Measurements from ENCODE around the gene UQCC5.

Gene UQCC5

DNA sequence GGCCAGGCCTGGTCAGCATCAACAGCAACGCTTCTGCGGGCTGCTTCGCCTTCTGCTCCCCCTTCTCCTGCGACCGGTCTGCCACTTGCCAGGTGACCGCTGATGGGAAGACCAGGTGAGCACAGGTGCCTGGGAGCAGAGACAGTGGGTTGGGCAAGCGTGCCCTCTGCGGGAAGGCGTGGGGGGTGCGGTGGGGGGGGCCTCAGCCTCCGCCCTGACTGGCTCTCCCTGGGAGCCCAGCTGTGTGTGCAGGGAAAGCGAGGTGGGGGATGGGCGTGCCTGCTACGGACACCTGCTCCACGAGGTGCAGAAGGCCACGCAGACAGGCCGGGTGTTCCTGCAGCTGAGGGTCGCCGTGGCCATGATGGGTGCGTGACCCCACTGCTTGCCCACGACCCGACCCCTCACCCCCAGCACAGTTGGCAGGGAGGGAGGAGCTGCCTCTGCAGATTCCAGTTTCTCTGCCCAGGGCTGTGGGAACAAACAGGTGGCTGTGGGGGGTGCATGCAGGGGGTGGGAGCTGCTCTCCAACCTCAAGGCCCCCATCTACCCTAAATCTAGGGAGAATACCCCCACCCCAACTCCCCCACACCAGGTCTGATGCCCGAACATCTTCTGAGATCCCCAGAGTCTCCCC is 32.5 kb upstream of the UQCC5 start:
- intact Hi-C loops (cut with DNase I), result no loop called here
- DNase-seq, result no peak

DNA sequence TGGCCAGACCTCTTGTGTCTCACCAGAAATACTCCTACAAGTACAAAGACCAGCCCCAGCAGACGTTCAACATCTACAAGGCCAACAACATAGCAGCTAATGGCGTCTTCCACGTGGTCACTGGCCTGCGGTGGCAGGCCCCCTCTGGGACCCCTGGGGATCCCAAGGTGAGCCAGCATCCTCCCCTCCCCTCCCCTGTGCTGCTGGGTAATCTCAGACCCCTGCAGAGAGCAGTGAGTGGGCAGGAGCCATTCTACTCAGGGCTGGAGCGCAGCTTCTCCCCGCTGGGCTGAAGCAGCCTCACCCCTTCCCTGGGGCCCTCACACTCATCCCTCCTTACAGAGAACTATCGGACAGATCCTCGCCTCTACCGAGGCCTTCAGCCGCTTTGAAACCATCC is 31.4 kb upstream of the UQCC5 start:
- no peak for DNase-seq
- intact Hi-C loops (cut with DNase I), result no loop called here

DNA sequence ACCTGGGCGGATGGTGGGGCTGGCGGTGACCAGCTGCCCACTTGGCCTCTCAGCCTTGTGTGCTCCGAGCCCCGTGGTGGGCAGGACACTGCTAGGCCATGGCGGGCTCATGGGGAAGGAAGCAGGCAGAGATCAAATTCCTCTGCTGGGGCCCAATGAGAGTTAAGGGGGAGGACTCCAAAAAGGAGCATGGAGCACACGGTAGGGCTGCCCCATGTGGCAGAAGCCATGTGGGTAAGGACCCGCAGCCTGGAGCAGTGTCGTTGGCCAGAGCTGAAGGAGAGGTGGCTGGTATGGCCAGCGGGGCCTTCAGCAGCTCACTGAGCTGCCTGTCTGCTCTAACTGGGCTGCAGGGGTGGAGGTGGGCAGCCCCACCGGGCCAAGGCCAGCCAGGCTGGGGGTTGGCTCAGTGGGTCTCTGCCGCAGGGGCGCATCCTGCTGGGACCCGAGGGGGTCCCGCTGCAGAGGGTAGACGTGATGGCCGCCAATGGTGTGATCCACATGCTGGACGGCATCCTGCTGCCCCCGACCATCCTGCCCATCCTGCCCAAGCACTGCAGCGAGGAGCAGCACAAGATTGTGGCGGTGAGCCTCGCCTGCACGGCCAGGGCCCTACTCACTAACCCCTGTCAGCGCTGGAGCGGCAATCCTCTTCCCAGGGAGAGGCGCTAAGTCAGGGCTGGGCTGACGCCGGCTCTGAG is 30.0 kb upstream of the UQCC5 start:
- DNase-seq, result no peak
- intact Hi-C loops (cut with DNase I), result no loop called here

DNA sequence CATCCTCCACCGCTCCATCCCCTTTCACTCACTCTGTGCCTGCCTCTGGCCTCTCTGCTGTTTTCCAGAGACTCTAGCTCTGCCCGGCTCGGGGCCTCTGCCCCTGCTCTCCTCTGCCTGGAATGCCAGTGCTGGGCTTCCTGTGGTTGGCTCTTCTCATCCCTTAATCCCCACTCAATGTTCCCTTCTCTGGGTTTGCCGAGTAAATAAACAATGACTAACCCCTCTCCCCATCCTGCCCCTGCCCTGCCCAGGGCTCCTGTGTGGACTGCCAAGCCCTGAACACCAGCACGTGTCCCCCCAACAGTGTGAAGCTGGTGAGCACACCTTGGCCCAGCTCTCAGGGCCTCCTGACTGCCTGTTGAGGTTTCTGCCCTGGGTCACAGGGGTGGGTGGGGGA is 29.0 kb upstream of the UQCC5 start:
- intact Hi-C loops (cut with DNase I), result no loop called here
- DNase-seq, result no peak

DNA sequence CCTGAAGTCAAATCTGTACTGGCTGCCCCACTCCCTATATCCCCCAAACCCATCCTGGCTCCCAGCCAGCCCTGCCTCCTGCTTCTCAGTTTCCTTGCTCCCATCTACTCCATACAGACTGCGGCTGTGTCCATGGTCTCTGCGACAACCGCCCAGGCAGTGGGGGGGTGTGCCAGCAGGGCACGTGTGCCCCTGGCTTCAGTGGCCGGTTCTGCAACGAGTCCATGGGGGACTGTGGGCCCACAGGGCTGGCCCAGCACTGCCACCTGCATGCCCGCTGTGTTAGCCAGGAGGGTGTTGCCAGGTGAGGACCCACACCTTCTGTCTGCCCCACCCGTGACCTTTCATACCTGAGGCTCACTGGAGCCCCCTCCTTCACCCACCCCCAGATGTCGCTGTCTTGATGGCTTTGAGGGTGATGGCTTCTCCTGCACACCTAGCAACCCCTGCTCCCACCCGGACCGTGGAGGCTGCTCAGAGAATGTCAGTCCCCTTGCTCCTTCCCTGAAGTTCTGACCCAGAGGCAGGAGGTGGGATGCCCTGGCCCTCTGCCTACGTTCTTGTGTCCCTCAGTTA is 26.6 kb upstream of the UQCC5 start:
- no peak for DNase-seq
- intact Hi-C loops (cut with DNase I), result no loop called here

DNA sequence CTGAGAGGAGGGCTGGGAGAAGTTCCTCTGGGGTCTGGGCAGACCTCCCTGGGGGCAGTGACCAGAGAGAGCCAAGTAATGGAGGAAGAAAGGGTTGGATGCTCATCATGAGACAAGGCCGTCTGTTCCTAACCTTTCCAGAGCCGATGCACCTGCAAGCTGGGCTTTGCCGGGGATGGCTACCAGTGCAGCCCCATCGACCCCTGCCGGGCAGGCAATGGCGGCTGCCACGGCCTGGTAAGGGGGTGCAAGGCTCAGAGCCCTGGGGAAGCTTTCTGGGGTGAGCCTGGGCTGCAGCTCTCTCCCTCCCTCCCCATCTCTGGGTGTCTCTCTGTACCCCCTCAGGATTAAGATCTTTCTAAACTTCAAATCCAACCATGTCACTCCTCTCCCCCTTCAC is 24.9 kb upstream of the UQCC5 start:
- intact Hi-C loops (cut with DNase I), result no loop called here
- DNase-seq, result no peak

DNA sequence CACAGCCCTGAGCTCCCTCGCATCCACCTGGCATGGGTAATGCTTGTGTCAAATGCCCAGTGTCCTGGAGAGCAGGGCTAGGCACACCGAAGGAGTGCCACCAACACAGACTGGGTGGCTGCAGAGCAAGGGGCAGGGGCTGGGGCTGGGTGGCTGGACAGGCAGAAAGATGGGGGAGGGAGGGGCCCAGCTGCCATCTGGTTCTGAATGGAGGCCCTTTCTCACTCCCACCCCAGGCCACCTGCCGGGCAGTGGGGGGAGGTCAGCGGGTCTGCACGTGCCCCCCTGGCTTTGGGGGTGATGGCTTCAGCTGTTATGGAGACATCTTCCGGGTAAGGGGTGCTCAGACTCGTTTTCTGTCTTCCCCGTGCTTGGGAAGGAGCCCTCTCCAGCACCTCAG is 24.3 kb upstream of the UQCC5 start:
- intact Hi-C loops (cut with DNase I), result no loop called here
- DNase-seq, result no peak

DNA sequence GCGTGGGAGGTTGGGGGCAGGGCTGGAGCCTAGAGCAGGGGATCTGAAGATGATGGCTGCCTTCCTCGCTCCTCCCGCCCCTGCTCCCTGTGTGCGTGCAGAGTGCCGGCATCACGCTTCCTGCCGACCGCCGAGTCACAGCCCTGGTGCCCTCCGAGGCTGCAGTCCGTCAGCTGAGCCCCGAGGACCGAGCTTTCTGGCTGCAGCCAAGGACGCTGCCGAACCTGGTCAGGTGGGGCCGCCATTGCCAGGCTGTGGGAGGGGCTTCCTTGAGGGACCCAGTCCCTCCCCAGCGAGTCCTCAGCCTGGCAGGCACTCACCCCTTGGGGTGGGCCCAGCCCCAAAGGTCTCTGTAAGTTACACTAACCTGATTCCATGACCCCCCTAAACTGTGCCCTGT is 23.7 kb upstream of the UQCC5 start:
- intact Hi-C loops (cut with DNase I), result no loop called here
- DNase-seq, result no peak

DNA sequence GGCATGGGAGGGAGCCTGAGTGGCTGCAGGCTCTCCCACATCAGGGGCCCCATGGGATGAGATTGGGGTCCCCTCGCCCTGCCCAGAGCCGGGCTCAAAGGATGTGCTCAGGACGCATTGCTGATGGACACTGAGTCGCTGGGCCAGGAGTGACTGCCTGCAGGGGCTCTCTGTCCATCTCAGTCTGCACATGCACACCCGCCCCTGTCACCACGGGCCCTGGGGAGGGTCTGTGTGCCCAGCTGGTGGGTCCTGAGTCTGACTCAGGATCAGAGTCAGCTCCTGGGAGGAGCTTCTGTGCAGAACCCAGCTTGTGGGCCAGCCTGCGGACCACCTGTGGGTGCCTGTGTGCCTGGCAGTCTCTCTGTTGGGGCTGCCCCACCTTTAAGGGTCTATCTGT is 23.1 kb upstream of the UQCC5 start:
- no peak for DNase-seq
- intact Hi-C loops (cut with DNase I), result no loop called here

DNA sequence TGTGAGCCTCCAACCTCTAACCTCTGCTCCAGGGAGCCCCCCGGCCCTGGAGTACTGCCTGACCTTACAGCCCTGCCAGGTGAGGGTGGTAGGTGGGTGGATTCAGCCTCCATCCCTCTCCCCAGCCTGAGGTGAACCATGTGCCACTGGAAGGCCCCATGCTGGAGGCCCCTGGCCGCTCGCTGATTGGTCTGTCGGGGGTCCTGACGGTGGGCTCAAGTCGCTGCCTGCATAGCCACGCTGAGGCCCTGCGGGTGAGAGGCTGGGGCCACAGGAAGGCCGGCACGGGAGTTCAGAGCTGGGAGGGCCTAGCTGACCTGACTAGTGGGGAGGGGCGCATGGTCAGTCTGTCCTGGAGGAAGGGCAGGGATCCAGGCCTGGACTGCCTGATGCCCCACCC is 21.8 kb upstream of the UQCC5 start:
- intact Hi-C loops (cut with DNase I), result no loop called here
- no peak for DNase-seq

DNA sequence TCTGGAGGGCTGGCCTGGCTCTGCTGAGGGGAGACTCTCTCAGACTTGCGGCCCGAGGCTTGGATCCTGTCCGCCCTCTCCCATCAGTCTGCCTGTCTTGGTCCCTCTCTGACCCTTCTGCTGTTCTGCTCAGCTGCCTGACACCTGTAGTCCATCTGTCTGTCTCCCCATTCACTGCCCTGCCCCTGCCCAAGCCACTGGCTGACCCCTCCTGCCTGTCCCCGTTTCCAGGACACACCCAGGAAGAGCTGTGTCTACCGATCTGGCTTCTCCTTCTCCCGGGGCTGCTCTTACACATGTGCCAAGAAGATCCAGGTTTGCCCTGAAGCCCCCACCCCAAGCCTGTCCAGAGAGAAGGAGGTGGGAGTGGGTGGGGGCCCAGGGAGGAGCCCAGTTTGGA is 21.2 kb upstream of the UQCC5 start:
- no peak for DNase-seq
- intact Hi-C loops (cut with DNase I), result no loop called here

DNA sequence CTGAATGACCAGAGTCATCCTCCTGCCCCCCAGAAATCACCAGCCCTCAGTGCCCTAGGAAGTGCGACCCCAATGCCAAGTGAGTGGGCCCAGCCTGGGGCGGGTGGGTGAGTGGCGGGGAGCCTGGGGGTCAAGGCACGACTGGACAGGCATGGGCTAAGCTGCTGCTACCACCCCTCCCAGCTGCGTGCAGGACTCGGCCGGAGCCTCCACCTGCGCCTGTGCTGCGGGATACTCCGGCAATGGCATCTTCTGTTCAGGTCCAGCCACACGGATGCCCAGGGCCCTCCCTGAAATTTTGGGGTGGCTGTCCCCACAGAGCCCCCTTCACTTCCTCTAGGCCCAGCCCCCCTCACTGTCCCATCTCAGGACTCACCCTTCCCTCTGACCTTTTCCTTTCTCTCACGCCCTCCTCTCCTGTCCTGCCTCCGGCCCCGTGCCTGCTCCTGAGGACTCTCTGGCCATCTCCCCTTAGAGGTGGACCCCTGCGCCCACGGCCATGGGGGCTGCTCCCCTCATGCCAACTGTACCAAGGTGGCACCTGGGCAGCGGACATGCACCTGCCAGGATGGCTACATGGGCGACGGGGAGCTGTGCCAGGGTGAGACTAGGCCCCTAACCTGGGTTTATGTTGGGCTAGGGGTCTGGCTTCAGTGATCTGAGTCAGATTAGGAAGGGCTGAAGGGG is 19.8 kb upstream of the UQCC5 start:
- no peak for DNase-seq
- intact Hi-C loops (cut with DNase I), result no loop called here

DNA sequence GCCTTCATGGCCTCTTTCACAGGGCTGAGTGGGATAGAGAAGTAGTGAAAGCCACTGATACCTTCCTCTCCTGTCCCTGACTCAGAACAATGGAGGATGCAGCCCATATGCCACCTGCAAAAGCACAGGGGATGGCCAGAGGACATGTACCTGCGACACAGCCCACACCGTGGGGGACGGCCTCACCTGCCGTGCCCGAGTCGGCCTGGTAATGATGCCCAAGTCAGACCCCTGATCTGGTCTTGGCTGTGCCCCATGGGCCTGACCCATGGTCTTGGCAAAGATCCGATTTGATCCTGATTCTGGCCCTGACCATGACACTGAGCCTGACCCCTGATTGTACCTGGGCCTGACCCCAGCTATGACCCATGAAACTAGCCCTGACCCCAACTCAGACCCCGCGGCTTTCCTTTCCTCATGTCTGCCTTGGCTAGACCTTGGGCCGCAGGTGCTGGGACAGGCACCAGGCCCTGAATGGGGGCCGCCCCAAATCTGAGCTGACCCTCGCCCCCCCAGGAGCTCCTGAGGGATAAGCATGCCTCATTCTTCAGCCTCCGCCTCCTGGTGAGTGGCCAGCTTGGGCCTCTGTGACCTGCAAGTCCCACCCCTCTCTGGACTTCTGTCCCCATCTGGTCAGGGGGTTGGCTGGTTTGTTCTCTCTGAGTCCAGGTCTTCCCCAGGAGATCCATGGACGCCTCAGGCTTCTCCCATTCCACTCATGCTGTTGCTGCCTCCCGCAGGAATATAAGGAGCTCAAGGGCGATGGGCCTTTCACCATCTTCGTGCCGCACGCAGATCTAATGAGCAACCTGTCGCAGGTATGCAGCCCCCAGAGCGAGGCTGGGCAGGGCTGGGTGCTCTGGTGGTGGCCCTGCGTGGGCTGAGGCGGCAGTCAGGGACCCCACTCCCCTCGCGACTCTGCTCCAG is 18.3 kb upstream of the UQCC5 start:
- DNase-seq, result no peak
- intact Hi-C loops (cut with DNase I), result no loop called here

DNA sequence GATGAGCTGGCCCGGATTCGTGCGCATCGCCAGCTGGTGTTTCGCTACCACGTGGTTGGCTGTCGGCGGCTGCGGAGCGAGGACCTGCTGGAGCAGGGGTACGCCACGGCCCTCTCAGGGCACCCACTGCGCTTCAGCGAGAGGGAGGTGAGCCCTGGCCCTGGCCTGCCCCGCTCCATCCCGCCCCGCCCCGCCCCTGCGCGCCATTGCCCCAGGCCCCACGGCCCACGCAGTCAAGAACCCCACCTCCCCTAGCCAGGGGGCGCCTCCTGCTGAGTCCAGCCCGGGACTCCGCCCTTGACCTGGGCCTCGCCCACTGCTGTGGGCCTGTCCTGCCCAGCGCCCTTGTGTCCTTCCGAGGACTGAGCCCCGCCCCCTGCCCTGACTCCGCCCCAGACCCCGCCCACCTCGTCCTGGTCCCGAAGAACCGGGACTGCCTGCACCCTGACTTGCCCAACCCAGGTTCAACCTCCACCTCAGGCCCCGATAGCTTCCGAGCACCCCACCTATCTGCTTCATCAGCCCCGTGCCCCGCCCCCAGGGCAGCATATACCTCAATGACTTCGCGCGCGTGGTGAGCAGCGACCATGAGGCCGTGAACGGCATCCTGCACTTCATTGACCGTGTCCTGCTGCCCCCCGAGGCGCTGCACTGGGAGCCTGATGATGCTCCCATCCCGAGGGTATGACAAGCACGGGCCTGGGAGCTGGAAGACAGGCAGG is 17.5 kb upstream of the UQCC5 start:
- DNase-seq, result no peak
- intact Hi-C loops (cut with DNase I), result no loop called here

DNA sequence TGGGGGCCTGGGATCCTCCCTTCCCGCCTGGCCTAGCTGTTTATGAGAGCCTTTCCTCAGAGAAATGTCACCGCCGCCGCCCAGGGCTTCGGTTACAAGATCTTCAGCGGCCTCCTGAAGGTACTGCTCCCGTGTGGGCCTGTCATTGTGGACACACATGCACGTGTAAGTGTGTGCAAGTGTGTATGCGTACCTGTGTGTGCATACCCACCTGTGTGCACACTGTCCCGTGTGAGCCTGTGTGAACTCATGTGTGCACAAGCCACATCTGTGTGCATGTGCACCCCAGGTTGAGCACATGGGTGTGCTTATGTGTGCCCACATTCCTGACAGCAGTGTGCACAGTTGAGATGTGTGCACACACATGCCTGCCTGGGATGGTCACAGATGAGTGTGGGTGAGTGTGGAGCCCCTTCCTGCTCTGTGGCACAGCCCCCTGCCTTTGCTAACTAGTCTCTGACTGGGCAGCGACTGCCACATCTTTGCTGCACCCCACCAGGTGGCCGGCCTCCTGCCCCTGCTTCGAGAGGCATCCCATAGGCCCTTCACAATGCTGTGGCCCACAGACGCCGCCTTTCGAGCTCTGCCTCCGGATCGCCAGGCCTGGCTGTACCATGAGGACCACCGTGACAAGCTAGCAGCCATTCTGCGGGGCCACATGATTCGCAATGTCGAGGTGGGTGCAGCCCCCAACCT is 16.8 kb upstream of the UQCC5 start:
- intact Hi-C loops (cut with DNase I), result no loop called here
- no peak for DNase-seq

DNA sequence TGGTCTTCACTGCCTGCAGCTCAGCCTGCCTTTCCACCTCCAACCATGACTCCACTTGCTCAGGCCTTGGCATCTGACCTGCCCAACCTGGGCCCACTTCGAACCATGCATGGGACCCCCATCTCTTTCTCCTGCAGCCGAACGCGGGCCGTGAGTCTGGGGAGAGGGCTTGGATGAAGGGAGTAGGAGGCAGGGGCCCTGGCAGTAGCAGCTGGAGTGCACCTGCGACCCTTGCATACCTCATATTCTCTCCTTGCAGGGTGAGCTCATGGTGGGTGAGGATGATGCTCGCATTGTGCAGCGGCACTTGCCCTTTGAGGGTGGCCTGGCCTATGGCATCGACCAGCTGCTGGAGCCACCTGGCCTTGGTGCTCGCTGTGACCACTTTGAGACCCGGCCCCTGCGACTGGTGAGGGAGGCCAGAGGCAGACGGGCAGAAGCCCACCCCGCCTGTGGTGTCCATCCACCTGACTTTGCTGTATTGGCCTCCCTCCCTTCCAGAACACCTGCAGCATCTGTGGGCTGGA is 16.2 kb upstream of the UQCC5 start:
- no peak for DNase-seq
- intact Hi-C loops (cut with DNase I), result no loop called here

DNA sequence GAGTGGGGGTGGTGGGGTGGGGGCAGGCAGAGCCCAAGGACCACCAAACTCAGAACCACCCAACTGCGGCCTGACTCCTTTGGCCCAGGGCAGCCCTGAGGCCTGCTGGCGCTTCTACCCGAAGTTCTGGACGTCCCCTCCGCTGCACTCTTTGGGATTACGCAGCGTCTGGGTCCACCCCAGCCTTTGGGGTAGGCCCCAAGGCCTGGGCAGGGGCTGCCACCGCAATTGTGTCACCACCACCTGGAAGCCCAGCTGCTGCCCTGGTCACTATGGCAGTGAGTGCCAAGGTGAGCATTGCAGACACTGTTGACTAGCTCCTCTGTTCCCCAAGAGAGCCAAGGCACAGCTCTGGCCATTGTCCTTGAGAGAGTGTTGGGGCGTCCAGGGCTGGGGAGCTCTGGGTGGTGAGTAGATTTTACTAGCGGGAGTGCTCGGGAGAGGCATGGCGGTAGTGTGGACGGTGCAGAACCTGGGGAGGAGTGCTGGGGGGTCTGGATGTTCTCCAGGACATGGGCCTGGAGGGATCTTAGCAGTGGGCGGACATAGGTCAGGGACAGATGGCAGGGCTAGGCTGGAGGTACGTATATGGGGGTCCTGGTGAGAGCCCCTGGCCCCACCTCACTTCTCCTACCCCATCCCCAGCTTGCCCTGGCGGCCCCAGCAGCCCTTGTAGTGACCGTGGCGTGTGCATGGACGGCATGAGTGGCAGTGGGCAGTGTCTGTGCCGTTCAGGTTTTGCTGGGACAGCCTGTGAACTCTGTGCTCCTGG is 15.5 kb upstream of the UQCC5 start:
- peak in 2 of 10 donors; percentile 14 to 53 for DNase-seq

DNA sequence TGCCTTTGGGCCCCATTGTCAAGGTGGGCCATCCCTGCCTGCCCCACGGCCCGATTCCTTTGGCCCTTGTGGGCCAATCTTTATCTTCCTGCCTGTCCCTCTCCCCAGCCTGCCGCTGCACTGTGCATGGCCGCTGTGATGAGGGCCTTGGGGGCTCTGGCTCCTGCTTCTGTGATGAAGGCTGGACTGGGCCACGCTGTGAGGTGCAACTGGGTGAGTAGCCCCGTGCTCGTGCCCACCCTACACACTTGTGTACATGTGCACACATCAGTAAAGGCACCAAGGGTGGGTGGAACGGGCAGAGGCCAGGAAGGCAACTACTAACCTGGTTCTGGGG is 14.9 kb upstream of the UQCC5 start:
- peak in 3 of 10 donors; percentile 5 to 77 (median 31) for DNase-seq
- intact Hi-C loops (cut with DNase I), result no loop called here

More for the DNA sequence above, 15.5 kb upstream of the UQCC5 start:
- intact Hi-C loops (cut with DNase I), result no loop called here

Data from posterior cingulate gyrus (tissue), 11 donors.